Hypothalamus (tissue), 51 donors: ENCODE data around the gene BSN.

Experiments used
- DNase-seq, 51 donors: peaks; one replicate each; lab custom pipeline; 2025; lab: John Stamatoyannopoulos, UW

The BSN gene

GRCh38 chr3:49652218-49652902 is 98.1 kb downstream of the BSN start:
- DNase-seq = no peak

- DNase-seq = no peak
Measured at GRCh38 chr3:49652903-49653415, 98.7 kb downstream of the BSN start.

- no peak for DNase-seq
Measured at GRCh38 chr3:49653621-49654020, 99.3 kb downstream of the BSN start.

- DNase-seq = no peak
Measured at GRCh38 chr3:49654176-49654825, 100.0 kb downstream of the BSN start.

- no peak for DNase-seq
Measured at GRCh38 chr3:49654955-49655556, 100.8 kb downstream of the BSN start.

- no peak for DNase-seq
Measured at GRCh38 chr3:49655731-49656285, 101.5 kb downstream of the BSN start.

- no peak for DNase-seq
Measured at GRCh38 chr3:49656541-49657112, 102.3 kb downstream of the BSN start.

GRCh38 chr3:49657208-49657915 is 103.1 kb downstream of the BSN start:
- no peak for DNase-seq

- no peak for DNase-seq
Measured at GRCh38 chr3:49658711-49659110, 104.4 kb downstream of the BSN start.

GRCh38 chr3:49659756-49660155 is 105.5 kb downstream of the BSN start:
- no peak for DNase-seq

- no peak for DNase-seq
Measured at GRCh38 chr3:49661281-49661680, 107.0 kb downstream of the BSN start.

GRCh38 chr3:49662021-49662420 is 107.7 kb downstream of the BSN start:
- DNase-seq = no peak

GRCh38 chr3:49662720-49663413 is 108.6 kb downstream of the BSN start:
- DNase-seq = no peak

GRCh38 chr3:49663831-49664230 is 109.6 kb downstream of the BSN start:
- DNase-seq = no peak

- DNase-seq = no peak
Measured at GRCh38 chr3:49664300-49664699, 110.0 kb downstream of the BSN start.

GRCh38 chr3:49665822-49666519 is 111.7 kb downstream of the BSN start:
- DNase-seq = no peak

GRCh38 chr3:49666592-49666991 is 112.3 kb downstream of the BSN start:
- no peak for DNase-seq

- peak in 1 of 51 donors; percentile 55 for DNase-seq
Measured at GRCh38 chr3:49667701-49668413, 113.6 kb downstream of the BSN start.

- no peak for DNase-seq
Measured at GRCh38 chr3:49668414-49668797, 114.1 kb downstream of the BSN start.
